ENCODE results near the gene ATP8B4.

Gene ATP8B4

DNA sequence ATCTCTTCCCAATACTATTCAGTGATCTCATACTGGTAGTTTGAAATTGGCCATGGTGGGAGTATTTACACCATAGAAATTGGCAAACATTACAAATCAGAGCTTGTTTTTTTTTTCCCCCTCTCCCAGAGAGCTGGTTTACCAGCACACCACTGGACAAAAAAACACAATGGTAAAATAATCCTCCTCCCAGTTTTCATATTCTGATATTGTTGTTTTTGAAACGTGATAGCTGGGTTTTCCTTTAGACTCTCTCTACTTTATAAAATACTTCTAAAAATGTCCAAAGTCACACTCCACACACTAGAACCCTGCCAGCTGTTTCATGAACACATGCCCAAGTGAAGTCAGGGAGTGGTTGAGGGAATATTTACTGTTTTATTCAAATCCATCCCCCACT lies 310.7 kb downstream of the ATP8B4 start:
- H3K27ac ChIP-seq = no peak overlapping the region
- TF ChIP-seq, protein P1, sequence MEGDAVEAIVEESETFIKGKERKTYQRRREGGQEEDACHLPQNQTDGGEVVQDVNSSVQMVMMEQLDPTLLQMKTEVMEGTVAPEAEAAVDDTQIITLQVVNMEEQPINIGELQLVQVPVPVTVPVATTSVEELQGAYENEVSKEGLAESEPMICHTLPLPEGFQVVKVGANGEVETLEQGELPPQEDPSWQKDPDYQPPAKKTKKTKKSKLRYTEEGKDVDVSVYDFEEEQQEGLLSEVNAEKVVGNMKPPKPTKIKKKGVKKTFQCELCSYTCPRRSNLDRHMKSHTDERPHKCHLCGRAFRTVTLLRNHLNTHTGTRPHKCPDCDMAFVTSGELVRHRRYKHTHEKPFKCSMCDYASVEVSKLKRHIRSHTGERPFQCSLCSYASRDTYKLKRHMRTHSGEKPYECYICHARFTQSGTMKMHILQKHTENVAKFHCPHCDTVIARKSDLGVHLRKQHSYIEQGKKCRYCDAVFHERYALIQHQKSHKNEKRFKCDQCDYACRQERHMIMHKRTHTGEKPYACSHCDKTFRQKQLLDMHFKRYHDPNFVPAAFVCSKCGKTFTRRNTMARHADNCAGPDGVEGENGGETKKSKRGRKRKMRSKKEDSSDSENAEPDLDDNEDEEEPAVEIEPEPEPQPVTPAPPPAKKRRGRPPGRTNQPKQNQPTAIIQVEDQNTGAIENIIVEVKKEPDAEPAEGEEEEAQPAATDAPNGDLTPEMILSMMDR (conservative IDR thresholded peaks at IDR 0.05) = no peak

Measured in VCaP (cell line).